ENCODE measurements around the gene AIFM2.

Gene AIFM2

DNA sequence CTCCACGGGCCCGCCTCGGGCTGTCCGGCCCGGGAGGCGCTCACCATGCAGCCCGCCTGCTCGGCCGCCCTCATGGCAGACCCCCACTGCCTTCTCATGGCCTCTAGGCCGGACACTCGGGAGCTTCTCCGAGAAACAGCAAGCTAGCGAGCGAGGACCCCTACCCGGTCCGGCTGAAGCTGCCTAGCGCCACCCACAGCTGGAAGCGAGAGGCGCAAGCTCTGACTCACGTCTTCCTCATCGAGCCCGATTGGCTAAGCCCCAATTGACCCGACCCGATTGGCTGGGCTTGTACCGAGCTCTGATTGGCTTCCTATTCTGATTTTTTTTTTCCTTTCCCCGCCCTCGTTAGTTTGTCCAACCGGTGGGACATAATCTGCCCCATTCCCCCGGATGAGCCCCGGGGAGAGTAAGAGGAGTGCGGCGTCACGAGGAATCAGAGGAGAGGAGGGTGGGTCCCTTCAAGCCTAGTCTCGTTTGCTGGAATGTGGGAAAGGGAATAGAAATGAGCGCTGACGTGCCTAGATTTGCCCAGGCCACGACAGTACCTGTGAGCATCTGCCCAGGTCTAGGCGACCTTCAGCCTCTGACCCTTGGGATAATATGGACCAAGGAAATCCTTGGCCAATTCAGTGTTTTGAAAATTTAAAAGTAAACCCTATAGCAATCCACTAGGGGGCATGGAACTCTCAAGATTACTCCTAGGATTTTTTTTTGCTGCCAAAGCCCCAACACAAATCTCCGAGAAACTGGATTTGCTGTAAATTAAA lies 14.0 kb upstream of the AIFM2 start, which contains the start of gene TYSND1:
Gene TYSND1 (minus strand): TSS at position 212 of the 770 bp plus-strand sequence. CDS start 114 bp downstream, at position 98.
- peak; percentile 80 to 84 for DNase-seq (ENCODE audit: low read depth in 2 of 2, low spot score in 1 of 2)

DNA sequence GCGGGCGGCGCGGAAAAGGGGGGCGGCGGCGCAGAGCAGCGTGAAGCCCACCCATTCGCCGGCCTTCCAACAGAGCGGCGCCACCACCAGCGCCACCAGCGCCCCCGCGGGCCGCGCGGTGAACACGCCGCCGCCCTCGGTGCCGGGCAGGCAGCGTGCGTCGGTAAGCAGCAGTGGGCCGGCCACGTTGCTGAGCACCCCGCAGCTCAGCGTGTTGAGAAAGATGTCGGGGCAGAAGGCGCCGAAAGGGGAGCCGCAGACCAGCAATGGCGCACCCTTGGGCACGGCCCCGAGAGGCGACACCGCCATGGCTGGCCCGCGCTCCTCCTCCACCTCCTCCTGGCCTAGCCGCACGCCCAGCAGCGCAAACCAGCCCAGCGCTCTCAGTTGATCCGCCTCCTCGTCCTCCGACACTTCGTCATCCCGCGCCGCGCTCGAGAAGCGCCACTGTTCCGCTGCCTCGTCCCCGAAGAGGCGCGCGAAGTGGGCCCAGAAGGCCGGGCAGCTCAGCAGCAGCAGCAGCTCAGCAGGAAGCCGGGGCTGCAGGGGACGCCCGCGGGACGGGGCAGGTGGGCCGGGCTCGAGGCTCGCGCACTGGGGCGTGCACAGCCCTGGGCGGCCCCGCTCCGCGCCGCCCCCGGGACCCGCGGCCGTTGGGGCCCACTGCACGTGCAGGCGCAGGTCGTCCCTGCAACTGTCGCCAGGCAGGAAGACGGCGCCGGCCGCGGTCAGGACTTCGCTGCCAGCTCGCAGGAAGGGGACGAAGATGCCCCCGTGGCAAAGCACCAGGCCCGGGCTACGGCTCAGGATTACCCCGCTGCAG lies 13.3 kb upstream of the AIFM2 start:
- peak; percentile 37 to 53 for DNase-seq (ENCODE audit: low read depth in 2 of 2, low spot score in 1 of 2)

DNA sequence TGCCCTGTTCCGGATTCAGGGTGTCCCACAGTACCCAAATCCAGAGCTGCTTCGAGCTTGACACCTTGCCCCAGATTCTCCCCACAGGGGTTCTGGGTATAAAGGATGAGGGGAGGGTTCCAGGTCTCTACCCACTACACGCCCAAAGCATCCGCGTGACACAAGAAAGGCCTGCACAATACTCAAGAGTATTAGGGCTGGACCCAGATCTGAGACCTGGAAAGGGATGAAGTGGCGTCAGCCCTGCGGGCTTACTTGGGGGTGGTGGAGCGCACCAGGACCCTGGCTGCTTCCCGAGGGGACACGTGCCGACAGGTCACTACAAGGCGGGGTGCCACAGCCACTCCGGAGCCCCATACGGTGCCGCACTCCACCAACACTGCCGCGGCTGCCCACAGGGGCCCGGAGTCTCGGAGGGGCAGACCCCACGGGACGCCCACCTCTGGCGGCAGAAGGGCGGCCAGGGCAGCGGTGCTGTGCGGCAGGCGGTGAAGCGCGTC lies 12.6 kb upstream of the AIFM2 start:
- DNase-seq (ENCODE audit: low read depth in 2 of 2, low spot score in 1 of 2): no peak

DNA sequence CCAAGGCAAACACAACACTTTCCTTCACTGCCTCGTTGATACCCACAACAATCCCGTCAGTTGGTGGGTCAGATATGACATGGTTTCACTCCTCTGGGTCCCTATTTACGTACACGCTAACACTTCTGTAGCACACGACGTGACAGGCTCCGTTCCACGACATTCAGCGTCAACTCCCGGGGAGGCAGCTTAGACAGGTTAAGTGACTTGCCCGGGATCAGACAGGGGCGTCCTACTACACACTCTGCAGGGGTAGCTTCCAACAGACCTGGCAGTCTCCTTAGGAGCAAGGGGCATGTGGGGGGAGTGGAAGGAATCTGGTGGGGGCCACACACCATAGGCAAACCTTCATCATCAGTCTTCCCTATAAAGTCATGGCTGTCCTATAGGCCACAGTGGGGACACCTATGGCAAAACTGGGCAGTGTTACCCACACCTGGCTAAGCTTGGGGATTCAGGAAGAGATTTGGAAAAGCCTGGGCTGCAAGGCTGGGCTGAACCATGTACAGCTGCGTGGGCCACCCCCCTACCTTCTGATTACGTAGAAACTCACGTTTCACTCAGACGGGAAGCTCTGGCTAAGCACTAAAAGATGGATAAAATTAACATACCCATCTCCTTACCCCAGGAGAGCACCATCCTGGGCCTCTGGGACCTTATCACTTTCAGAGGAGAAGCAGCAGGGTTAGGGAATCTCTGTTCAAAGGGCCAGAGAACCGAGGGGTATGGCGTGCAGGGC lies 11.9 kb upstream of the AIFM2 start:
- DNase-seq (ENCODE audit: low read depth in 2 of 2, low spot score in 1 of 2): no peak

DNA sequence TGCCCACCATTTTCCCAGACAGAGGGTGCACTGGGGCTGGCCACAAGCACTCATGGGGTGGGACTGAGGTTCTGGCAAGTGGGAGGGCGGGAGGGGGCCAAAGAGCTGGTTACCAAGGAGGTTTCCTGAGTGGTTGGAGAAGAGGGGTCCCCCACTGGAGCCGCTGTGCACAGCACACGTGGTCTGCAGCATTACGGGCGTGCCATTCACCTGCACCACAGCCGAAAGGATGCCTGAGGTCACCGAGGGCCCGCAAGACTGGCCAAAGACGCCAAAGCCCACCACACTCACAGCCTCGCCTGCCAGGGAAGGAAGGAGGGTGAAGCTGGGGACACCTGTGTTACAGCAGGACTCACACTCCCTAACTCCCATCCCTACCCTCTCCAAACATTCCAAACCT lies 9.9 kb upstream of the AIFM2 start:
- DNase-seq (ENCODE audit: low read depth in 2 of 2, low spot score in 1 of 2): no peak

DNA sequence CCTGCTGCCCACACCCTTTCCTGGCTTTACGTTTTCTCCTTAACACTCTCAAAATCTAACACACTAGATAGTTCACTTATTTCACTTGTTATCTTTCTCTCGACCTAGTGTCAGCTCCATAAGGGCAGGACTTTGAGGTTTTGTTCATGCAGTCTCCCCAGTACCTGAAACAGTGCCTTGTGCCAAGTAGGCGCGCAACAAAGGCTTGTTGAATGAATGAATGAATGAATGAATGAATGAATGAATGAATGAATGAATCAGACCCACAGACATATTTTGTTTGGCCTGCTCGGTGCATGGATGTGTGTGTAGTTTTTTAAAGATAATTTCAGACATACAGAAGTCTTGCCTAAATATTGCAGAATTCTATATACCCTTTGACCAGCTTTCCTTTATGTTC lies 7.7 kb upstream of the AIFM2 start:
- no peak for DNase-seq (ENCODE audit: low read depth in 2 of 2, low spot score in 1 of 2)

DNA sequence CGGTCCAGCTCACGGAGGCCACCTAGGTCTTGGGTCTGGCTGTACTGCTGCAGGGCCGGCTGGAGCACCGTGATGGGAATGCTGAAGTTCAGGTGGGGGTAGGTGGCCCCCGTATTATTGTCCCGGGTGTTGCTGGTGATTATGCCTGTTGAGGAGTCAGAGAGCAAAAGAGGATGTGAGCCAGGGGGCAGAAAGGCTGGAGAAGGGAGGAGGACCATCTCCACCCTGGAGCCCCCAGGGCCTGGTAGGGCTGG lies 7.3 kb upstream of the AIFM2 start:
- DNase-seq (ENCODE audit: low read depth in 2 of 2, low spot score in 1 of 2): no peak

DNA sequence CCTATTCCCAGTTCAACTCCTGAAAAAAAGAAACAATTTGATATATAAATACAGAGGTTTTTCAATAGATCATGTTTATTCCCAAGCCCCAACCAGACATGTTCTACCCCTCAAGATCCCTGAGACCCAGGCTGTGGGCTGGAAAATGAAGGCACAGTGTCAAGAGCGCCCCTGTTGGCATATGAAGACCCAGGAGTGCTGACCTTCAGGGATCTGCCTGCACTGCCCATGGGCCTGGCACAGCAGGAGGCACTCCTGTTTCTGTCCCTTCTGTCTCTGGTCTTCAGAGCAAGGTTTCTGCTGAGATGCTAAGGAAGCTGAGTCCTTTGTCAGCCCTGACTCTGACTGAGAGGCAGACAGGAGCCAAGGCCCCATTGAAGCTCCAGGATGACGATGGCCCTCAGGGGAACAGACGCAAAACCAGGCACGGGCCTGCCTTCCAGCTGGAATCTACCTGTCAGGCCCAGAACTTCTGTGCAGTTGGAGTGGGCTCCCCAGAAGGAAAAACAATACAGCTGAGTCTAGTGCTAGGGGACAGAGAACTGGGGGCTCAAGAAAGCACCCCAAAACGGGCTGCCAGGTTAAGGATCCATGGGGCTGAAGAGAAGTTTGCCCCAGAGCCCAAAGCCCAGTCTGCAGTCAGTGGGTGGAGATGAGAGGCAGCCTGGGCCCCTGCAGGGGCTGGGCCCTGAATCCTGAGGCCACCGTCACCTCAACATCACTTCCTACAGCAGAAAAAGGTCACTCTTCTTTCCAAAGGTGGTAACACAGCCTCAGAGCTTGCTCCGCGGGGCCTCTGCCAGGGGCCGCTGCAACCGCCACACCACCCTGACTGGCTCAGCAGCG lies 6.7 kb upstream of the AIFM2 start:
- no peak for DNase-seq (ENCODE audit: low read depth in 2 of 2, low spot score in 1 of 2)

DNA sequence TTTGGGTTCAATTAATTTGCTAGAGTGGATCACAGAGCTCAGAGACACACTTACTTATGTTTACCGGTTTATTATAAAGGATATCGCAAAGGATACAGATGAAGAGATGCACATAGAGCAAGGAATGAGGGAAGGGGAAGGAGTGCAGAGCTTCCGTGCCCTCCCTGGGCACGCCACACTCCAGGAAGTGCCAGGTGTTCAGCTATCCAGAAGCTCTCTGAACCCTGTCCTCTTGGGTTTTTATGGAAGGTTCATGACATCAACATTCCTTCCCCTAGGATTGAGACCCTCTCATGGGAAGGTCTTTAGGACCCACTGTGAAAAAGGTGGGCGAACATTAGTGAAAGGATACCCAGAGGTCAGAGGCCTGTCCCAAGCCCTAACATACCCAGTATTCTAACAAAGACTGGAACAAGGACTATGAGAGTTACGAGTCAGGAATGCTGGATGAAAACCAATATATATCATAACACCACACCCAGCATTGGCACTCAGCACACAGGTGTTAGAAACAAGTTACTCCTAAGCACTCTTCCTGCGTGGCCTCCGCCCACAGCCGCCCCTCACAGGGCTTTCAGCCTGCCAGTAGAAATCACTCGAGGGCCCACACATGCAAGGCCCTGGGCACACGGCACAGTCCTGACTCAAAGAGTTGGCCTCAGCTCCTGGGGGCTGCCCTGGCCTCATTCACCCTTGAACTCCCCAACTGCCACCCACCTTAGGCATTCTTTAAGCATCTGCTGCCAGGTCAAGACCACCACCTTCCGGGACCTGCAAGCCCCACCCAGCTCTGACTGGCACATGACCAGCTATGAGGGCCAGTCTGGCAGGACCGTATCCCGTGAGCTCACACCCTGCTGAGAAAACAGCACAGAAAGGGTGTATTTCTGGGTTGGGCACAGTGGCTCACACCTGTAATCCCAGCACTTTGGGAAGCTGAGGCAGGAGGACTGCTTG lies 5.6 kb upstream of the AIFM2 start:
- no peak for DNase-seq (ENCODE audit: low read depth in 2 of 2, low spot score in 1 of 2)

DNA sequence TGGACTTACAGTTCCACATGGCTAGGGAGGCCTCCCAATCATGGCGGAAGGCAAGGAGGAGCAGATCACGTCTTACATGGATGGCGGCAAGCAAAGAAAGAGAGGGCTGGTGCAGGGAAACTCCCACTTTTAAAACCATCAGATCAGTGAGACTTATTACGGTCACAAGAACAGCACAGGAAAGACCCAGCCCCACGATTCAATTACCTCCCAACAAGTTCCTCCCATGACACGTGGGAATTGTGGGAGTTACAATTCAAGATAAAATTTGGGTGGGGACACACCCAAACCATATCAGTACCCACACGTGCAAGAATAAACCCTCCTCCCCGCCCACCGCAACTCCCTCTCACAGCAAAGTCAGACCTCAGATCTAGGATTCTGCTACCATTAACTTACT lies 4.5 kb upstream of the AIFM2 start:
- no peak for DNase-seq (ENCODE audit: low read depth in 2 of 2, low spot score in 1 of 2)

DNA sequence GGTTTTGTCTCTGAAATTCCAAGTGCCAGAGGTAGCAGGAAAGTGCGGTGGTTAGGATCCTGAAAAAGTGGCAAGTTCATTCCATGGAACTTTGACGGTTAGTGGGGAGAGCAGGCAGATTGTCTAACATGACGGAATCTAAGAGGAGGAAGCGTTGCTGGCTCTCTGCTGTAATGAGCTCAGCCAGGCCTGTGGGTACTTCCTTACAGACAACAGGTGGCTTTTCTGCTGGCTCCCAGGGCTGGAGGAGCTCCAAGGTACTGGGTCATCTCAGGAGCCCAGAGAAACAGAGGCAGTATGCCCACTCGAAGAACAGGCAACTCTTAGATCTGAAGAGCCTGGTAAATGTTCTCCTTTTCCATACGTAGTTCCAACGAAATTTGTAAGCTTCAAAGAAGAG lies 3.1 kb upstream of the AIFM2 start:
- no peak for DNase-seq (ENCODE audit: low read depth in 2 of 2, low spot score in 1 of 2)

DNA sequence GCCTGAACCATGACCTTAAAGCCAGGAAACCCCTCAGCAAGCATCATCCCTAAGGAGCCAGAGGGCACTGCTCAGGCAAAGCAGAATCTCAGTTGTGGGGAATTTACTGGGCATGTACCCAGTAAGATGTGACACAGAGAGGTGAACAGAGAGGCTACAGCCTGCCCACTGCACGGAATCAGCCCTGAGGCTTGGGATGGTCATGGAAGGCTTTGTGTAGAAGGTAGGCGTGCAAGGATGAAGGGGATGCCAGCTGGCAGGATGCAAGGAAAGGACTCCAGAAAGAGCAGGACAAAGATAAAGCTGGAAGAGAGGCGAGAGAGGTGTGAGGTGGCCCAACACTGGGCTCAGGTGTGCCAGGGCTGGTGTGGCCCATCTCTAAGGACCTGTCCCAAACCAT lies 2.4 kb upstream of the AIFM2 start:
- no peak for DNase-seq (ENCODE audit: low read depth in 2 of 2, low spot score in 1 of 2)

DNA sequence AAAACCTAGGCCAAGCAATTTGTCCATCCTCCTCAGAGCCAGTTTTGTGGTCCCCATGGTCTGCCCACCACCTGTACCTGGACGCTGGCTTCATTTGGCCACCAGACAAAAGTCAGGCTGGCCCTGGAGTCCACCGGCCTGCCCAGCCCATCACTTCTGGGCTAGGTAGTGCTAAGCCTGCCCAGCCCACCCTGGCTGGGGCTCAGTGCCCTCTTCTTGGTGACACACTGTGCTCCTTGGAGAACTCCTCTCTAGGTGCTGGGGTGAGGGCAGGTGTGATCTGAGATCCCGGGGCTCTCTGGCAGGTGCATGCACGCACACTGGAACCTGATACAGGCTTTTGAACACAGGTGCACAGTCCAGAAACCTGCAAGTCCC lies 1.1 kb downstream of the AIFM2 start:
- DNase-seq (ENCODE audit: low read depth in 2 of 2, low spot score in 1 of 2): no peak

DNA sequence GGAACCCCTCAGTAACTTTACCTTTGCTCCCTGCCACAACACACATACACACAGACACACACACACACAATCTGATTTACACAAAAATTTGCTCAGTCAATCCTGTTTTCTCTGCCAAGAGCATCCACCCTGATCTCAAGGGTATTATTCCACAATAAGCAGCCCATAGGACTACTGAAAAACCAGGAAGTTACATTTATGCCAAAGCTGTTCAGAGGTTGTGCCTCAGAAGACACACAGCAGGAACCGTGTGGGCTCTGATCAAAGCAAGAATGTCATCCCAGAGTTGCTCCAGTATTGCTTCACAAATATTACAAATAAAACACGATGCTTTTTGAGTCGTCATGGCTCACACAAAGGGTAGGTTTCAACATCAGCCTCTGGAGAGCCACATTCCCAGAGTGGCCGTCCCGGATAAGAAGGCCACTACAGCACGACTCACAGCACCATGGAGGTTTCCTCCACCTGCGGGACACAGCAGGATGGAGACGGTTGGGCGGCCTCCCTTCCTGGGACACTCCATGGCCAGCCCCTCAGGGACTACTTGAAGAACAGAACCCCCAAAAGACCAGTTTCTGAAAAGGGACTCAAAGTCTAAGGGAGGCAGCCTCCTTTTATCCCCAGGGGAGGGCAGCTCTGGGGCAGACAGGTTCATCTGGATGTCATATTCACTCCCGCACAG lies 1.6 kb downstream of the AIFM2 start:
- DNase-seq (ENCODE audit: low read depth in 2 of 2, low spot score in 1 of 2): no peak

DNA sequence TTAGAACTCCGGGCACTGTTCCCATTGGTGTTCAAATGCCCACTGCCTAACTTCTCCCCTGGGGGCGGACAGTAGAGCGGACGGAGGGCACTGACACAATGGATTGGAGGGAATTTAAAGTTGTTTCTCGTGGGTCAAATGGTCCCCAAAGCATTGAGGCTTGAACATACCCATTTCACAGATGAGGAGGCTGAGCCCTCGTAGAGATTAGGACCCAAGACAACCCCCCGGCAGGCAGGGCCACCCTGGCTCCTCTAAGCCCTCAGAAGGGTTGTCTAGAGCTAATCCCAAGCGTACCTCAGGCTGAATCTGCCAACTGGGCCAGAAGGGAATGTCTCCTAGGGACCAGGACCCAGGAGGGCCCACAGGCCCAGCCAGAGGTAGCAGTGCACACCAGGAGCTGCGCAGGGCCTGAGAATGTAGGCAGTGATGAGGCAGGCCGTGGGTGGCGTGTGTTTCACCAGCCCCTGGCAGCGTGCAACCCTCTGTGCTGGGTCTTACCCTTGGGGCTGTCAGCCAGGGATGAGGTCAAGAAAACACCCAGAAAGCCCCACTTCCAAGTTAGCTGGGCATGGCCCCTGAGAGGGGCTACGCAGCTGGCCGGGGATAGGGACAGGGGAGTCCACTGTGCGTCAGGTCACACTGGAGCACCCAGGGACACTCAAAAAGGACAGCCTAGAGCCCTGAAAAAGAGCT lies 5.8 kb downstream of the AIFM2 start:
- DNase-seq (ENCODE audit: low read depth in 2 of 2, low spot score in 1 of 2): no peak

DNA sequence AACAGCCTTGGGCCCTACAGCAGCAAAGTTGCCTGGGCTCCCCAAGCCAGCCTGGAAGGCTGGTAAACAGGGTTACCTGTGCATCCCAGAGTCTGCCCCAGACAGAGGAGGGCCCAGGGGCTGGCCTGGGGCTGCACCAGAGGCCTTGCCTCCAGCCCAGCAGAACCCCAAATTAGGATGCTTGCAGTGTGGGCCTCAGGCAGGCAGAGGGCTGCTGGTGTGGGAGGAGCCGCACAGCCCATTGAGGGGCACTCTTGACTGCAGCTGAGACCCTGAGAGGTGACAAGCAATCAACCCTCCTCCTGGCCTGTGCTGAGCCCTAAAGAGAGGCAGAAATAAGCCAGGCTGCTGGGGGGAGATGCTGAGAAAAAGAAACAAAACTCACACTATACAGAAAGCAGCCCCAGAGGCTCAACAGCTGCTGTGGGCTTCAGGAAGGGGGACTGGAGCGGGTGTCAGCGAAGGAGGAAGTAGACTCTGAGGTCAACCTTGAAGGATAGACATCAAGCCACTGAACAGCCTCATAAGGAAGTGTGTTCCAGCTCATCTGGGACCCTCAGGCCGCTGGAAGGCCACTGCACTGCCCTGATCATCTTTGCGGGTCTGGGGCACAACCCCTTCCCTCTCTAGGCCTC lies 6.6 kb downstream of the AIFM2 start:
- DNase-seq (ENCODE audit: low read depth in 2 of 2, low spot score in 1 of 2): no peak

DNA sequence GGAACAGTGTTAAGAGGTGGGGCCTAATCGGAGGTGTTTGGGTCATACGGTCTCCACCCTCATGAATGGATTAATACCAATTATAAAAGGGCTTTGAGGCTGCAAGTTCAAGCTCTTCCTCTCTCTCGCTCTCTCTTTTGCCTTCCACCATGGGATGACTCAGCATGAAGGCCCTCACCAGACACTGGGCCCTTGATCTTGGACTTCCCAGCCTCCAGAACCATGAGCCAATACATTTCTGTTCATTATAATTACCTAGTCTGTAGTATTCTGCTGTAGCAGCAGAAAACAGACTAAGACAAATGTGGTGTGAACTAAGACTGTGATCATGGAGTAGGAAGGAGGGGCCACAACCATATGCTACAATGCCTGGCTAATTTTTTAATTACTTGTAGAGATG lies 7.7 kb downstream of the AIFM2 start:
- DNase-seq (ENCODE audit: low read depth in 2 of 2, low spot score in 1 of 2): no peak

DNA sequence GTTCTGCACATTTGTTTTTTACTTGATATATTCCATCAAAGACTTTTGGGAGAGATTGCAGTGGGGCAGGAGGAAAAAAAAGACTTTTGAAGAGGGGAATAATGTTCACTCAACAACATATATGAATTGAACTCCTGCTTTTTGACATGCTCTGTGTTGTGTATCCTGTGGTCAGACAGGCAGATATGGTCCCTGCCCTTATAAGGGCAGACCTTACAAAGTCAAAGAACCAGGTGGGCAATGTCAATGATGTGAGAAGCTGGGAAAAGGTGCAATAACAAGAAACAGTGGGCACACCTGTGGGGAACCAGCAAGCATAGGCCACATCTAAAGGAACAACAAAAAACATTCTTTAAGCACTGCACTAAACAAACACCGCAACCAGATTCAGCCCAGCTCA lies 8.2 kb downstream of the AIFM2 start:
- no peak for DNase-seq (ENCODE audit: low read depth in 2 of 2, low spot score in 1 of 2)
